Neural cell (in vitro differentiated cells): ENCODE data around the gene ZDHHC14. TPM values are rescaled to one million over a fixed set of nuclear protein-coding genes. Genes with fewer than 3 reads are reported as not detected.

Source experiments
- H2AFZ ChIP-seq: fragments of 200-600, 300-800 bp; sonication (generic), shearing (Covaris generic); 2 replicates; pipeline ENCODE4 v1.6.0; 2014; ENCODE audit warnings: low read depth, mild to moderate bottlenecking, antibody characterized with exemption, low read length, moderate library complexity
- H3F3A ChIP-seq: fragments of 200-600 bp; shearing (Covaris generic); 2 replicates; pipeline ENCODE4 v1.6.1; 2016; ENCODE audit warnings: mild to moderate bottlenecking, moderate library complexity, mixed read lengths, antibody characterized with exemption, low read length; ENCODE audit not compliant: insufficient read depth, poor library complexity, severe bottlenecking
- H3K27ac ChIP-seq: fragments of 200-600, 300-800 bp; sonication (generic), shearing (Covaris generic); 2 replicates; pipeline ENCODE4 v1.5.1; 2014; ENCODE audit warnings: mild to moderate bottlenecking, low read length, moderate library complexity
- H3K27me3 ChIP-seq: fragments of 300-800, 200-600 bp; sonication (generic), shearing (Covaris generic); 2 replicates; pipeline ENCODE4 v1.6.0; 2014; ENCODE audit warnings: mild to moderate bottlenecking, low read depth, low read length, moderate library complexity; ENCODE audit not compliant: insufficient read depth
- H3K36me3 ChIP-seq: fragments of 300-800, 200-600 bp; sonication (generic), shearing (Covaris generic); 2 replicates; pipeline ENCODE4 v1.5.1; 2014; ENCODE audit warnings: mild to moderate bottlenecking, antibody characterized with exemption, low read length, moderate library complexity; ENCODE audit not compliant: insufficient read depth
- H3K4me2 ChIP-seq: fragments of 300-800, 200-600 bp; sonication (generic), shearing (Covaris generic); 2 replicates; pipeline ENCODE4 v1.6.0; 2014; ENCODE audit warnings: mild to moderate bottlenecking, low read length
- H3K4me3 ChIP-seq: fragments of 300-800, 200-600 bp; sonication (generic), shearing (Covaris generic); 2 replicates; pipeline ENCODE4 v1.5.1; 2014; ENCODE audit warnings: mild to moderate bottlenecking, low read length, moderate library complexity
- H3K79me2 ChIP-seq: fragments of 200-600 bp; shearing (Covaris generic); replicated peaks from 2 replicates; pipeline ENCODE4 v1.6.0; 2014; ENCODE audit warnings: mild to moderate bottlenecking, low read length, moderate library complexity; ENCODE audit not compliant: insufficient read depth
- H3K9ac ChIP-seq: fragments of 300-800, 200-600 bp; sonication (generic), shearing (Covaris generic); 2 replicates; pipeline ENCODE4 v1.6.1; 2016; ENCODE audit warnings: mild to moderate bottlenecking, low read length, mixed read lengths
- H3K9me2 ChIP-seq: fragments of 200-600 bp; shearing (Covaris generic); 2 replicates; pipeline ENCODE4 v1.6.1; 2016; ENCODE audit warnings: mild to moderate bottlenecking, low read length, mixed read lengths; ENCODE audit not compliant: insufficient read depth
- H3K9me3 ChIP-seq: fragments of 200-600, 300-800 bp; sonication (generic), shearing (Covaris generic); 2 replicates; pipeline ENCODE4 v1.6.1; 2016; ENCODE audit warnings: mild to moderate bottlenecking, mixed run types, low read length, moderate library complexity, mixed read lengths
- H4K20me1 ChIP-seq: fragments of 200-600 bp; shearing (Covaris generic); 2 replicates; pipeline ENCODE4 v1.6.1; 2016; ENCODE audit warnings: mild to moderate bottlenecking, mixed run types; ENCODE audit not compliant: insufficient read depth
- EP300 ChIP-seq: fragments of 450-650 bp; conservative IDR thresholded peaks from 2 replicates; pipeline ENCODE4 v1.6.1; 2014; ENCODE audit warnings: antibody characterized with exemption, mild to moderate bottlenecking, moderate library complexity; ENCODE audit not compliant: poor library complexity, severe bottlenecking
- EZH2 ChIP-seq: fragments of 200-600, 300-800 bp; shearing (Covaris generic), sonication (generic); IDR thresholded peaks from 2 replicates; pipeline ENCODE4 v1.6.1; 2014; ENCODE audit warnings: antibody characterized with exemption, low read length, borderline replicate concordance, mild to moderate bottlenecking; ENCODE audit not compliant: insufficient read depth, poor library complexity, severe bottlenecking
- MXI1 ChIP-seq: fragments of 450-650 bp; conservative IDR thresholded peaks from 2 replicates; pipeline ENCODE4 v1.6.1; 2014; ENCODE audit warnings: antibody characterized with exemption, mild to moderate bottlenecking; ENCODE audit not compliant: poor library complexity, severe bottlenecking
- POLR2AphosphoS5 ChIP-seq: IDR thresholded peaks from 2 replicates; pipeline ENCODE4 v1.6.1; 2012
- RAD21 ChIP-seq: fragments of 450-650 bp; conservative IDR thresholded peaks from 2 replicates; pipeline ENCODE4 v1.6.1; 2014; ENCODE audit warnings: antibody characterized with exemption, mild to moderate bottlenecking, moderate library complexity
- SMC3 ChIP-seq: fragments of 450-650 bp; conservative IDR thresholded peaks from 2 replicates; pipeline ENCODE4 v1.6.1; 2014; ENCODE audit warnings: antibody characterized with exemption, mild to moderate bottlenecking, moderate library complexity; ENCODE audit not compliant: poor library complexity
- TAF1 ChIP-seq: IDR thresholded peaks from 2 replicates; pipeline ENCODE4 v1.6.1; 2012; ENCODE audit warnings: low read depth
- polyA plus RNA-seq: library from polyadenylated mRNA; depleted of rRNA; stranded (reverse); fragments of >200 nt; gene quantifications from 2 replicates; pipeline ENCODE4 v1.2.3, GENCODE V29; 2014
- TF ChIP-seq, protein P1 (sequence below): IDR thresholded peaks from 2 replicates; pipeline ENCODE4 v1.6.1; 2012; ENCODE audit warnings: borderline replicate concordance
- TF ChIP-seq, protein P2 (sequence below): fragments of 450-650 bp; IDR thresholded peaks from 2 replicates; pipeline ENCODE4 v1.5.1; 2014; ENCODE audit warnings: antibody characterized with exemption, mild to moderate bottlenecking, moderate library complexity; ENCODE audit not compliant: poor library complexity, severe bottlenecking

Gene ZDHHC14
- polyA plus RNA-seq, 1 donor from 2014 or later: 4.1 TPM

DNA sequence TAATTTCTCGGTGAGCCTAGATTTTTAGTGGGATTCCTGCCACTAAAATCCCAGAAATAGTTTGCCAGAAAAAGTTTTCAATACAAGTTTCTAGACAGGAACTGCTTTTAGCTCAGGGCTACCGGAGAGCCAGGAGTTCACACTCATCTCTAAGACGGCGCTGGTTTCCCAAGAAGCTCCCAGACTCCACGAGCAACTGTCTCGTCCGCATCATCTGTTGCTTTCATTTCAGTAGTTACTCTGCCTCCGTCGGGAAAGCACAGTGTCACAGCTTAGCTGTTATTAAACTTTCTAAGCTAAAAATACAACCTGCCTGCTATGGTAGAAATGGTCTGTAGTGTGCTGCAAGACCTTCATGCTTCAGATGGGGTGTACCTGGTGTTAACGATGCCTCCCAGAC, 244.8 kb downstream of the ZDHHC14 start:
- no peak overlapping the region for H3K4me2 ChIP-seq
- TF ChIP-seq, protein P1, sequence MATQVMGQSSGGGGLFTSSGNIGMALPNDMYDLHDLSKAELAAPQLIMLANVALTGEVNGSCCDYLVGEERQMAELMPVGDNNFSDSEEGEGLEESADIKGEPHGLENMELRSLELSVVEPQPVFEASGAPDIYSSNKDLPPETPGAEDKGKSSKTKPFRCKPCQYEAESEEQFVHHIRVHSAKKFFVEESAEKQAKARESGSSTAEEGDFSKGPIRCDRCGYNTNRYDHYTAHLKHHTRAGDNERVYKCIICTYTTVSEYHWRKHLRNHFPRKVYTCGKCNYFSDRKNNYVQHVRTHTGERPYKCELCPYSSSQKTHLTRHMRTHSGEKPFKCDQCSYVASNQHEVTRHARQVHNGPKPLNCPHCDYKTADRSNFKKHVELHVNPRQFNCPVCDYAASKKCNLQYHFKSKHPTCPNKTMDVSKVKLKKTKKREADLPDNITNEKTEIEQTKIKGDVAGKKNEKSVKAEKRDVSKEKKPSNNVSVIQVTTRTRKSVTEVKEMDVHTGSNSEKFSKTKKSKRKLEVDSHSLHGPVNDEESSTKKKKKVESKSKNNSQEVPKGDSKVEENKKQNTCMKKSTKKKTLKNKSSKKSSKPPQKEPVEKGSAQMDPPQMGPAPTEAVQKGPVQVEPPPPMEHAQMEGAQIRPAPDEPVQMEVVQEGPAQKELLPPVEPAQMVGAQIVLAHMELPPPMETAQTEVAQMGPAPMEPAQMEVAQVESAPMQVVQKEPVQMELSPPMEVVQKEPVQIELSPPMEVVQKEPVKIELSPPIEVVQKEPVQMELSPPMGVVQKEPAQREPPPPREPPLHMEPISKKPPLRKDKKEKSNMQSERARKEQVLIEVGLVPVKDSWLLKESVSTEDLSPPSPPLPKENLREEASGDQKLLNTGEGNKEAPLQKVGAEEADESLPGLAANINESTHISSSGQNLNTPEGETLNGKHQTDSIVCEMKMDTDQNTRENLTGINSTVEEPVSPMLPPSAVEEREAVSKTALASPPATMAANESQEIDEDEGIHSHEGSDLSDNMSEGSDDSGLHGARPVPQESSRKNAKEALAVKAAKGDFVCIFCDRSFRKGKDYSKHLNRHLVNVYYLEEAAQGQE: no peak
- TF ChIP-seq RAD21 (no peak), POLR2AphosphoS5 (no peak), EZH2 (no peak), EP300 (no peak), SMC3 (no peak), MXI1 (no peak), TAF1 (no peak)
- TF ChIP-seq, protein P2, sequence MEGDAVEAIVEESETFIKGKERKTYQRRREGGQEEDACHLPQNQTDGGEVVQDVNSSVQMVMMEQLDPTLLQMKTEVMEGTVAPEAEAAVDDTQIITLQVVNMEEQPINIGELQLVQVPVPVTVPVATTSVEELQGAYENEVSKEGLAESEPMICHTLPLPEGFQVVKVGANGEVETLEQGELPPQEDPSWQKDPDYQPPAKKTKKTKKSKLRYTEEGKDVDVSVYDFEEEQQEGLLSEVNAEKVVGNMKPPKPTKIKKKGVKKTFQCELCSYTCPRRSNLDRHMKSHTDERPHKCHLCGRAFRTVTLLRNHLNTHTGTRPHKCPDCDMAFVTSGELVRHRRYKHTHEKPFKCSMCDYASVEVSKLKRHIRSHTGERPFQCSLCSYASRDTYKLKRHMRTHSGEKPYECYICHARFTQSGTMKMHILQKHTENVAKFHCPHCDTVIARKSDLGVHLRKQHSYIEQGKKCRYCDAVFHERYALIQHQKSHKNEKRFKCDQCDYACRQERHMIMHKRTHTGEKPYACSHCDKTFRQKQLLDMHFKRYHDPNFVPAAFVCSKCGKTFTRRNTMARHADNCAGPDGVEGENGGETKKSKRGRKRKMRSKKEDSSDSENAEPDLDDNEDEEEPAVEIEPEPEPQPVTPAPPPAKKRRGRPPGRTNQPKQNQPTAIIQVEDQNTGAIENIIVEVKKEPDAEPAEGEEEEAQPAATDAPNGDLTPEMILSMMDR: no peak
- no peak overlapping the region for H3K4me3 ChIP-seq
- H3K36me3 ChIP-seq: no peaks in the 10 kb centered on the region
- no peaks in the 10 kb centered on the region for H3K27me3 ChIP-seq
- H3F3A ChIP-seq: no peaks in the 10 kb centered on the region
- H3K27ac ChIP-seq: no peak overlapping the region
- no peaks in the 10 kb centered on the region for H3K9me2 ChIP-seq
- H2AFZ ChIP-seq: no peak overlapping the region
- no peaks in the 10 kb centered on the region for H4K20me1 ChIP-seq
- H3K9me3 ChIP-seq: no peaks in the 10 kb centered on the region
- no peak overlapping the region for H3K9ac ChIP-seq
- H3K79me2 ChIP-seq: no peaks in the 10 kb centered on the region

DNA sequence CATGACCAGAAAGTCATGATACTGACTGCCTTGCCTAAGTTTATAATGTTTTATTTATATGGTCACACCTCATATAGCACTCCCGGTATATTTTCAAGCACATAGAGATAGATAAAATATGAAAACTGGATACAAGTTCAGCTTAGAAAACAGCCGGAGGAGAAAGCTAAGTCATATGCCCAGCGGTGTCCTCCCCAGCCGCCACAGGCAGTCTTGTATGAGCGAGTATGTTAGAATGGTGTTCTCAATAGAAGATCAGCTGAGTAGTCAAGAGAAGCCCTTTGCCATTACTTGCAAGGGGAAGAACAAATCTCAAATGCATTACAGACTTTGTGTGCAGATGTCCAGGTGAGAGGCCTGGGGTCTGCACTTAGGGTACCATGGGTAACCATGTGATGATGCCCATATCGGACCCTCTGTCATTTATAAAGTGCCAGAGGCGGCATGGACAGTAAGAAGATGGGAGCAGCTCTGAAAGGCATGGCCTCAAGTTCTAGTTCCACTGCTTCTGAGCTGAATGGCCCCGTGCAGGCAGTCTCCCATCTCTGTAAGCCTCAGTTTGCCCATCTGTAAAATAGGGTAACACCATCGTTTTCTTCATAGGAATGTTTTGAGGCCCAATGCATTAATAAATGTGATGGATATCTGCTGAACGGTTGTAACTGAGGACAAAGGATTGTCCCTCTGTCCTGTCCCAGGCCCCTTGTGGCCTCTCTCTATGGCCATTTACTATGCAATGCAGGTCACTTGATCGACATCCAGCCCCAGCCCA, 246.4 kb downstream of the ZDHHC14 start:
- Histone ChIP-seq H3K79me2 (no peaks in the 10 kb centered on the region), H3K27me3 (no peaks in the 10 kb centered on the region), H2AFZ (no peak overlapping the region), H3K27ac (no peak overlapping the region), H3K9me2 (no peaks in the 10 kb centered on the region), H3K9ac (no peak overlapping the region), H3F3A (no peaks in the 10 kb centered on the region), H3K36me3 (no peaks in the 10 kb centered on the region), H4K20me1 (no peaks in the 10 kb centered on the region), H3K9me3 (no peaks in the 10 kb centered on the region), H3K4me2 (no peak overlapping the region), H3K4me3 (no peak overlapping the region)
- TF ChIP-seq, protein P1: no peak
- no peak for TF ChIP-seq SMC3
- TF ChIP-seq EZH2: no peak
- no peak for TF ChIP-seq EP300
- no peak for TF ChIP-seq TAF1
- TF ChIP-seq, protein P2: no peak
- no peak for TF ChIP-seq MXI1
- TF ChIP-seq RAD21: no peak
- TF ChIP-seq POLR2AphosphoS5: no peak
